Kidney epithelial cell (primary cell): ENCODE measurements around the gene TAGAP. TPM values are rescaled to one million over a fixed set of nuclear protein-coding genes. Genes with fewer than 3 reads are reported as not detected.
"Not testable (repeated sequence)": the region's sequence is repeated elsewhere in the genome, so short reads cannot be mapped to it uniquely, and the experiment has no call there.

Experiments used
- DNase-seq: peaks from one replicate; pipeline ENCODE4 v3.0.0-alpha.2; 2010; ENCODE audit warnings: low read depth
- H3K27me3 ChIP-seq: 2 replicates; pipeline ENCODE4 v1.6.0; 2011; ENCODE audit warnings: low read length; ENCODE audit not compliant: control insufficient read depth, insufficient read depth
- H3K36me3 ChIP-seq: 2 replicates; pipeline ENCODE4 v1.5.1; 2011; ENCODE audit warnings: low read length; ENCODE audit not compliant: control insufficient read depth, insufficient read depth
- H3K4me3 ChIP-seq: 2 replicates; pipeline ENCODE4 v1.5.1; 2011; ENCODE audit warnings: low read depth, mild to moderate bottlenecking, control low read depth, low read length
- CTCF ChIP-seq: IDR thresholded peaks from 2 replicates; pipeline ENCODE4 v1.5.1; 2011; ENCODE audit warnings: mild to moderate bottlenecking, moderate library complexity, low read length, control low read depth, inconsistent platforms; ENCODE audit not compliant: insufficient read depth, poor library complexity, severe bottlenecking
- total RNA-seq: library from RNA; depleted of rRNA; stranded (reverse); fragments of >200 nt; gene quantifications from 2 replicates; pipeline ENCODE4 v1.2.3, GENCODE V29; 2015

Gene TAGAP
- total RNA-seq, 1 donor from 2014 or later, result 0.96 TPM

GRCh38 chr6:159042003-159042825 lies 2.6 kb downstream of the TAGAP start:
- no peaks in the 10 kb centered on the region for H3K27me3 ChIP-seq
- peak; percentile 97 for TF ChIP-seq CTCF
- H3K36me3 ChIP-seq, result no peaks in the 10 kb centered on the region
- DNase-seq, result peak; percentile 37
- no peak overlapping the region for H3K4me3 ChIP-seq

- Histone ChIP-seq H3K36me3 (no peaks in the 10 kb centered on the region), H3K27me3 (no peaks in the 10 kb centered on the region), H3K4me3 (no peak overlapping the region)
- TF ChIP-seq CTCF, result no peak
- no peak for DNase-seq
Observed at GRCh38 chr6:159041181-159041580, 3.6 kb downstream of the TAGAP start.

- Histone ChIP-seq H3K36me3 (no peaks in the 10 kb centered on the region), H3K4me3 (no peak overlapping the region), H3K27me3 (no peaks in the 10 kb centered on the region)
- TF ChIP-seq CTCF, result no peak
- DNase-seq, result no peak
Observed at GRCh38 chr6:159039885-159040258, 4.9 kb downstream of the TAGAP start.

- no peak for TF ChIP-seq CTCF
- Histone ChIP-seq H3K4me3 (no peak overlapping the region), H3K36me3 (no peaks in the 10 kb centered on the region), H3K27me3 (no peaks in the 10 kb centered on the region)
- DNase-seq, result no peak
Observed at GRCh38 chr6:159038914-159039884, 5.6 kb downstream of the TAGAP start.

GRCh38 chr6:159038318-159038717 lies 6.5 kb downstream of the TAGAP start:
- H3K4me3 ChIP-seq, H3K36me3 ChIP-seq, DNase-seq, H3K27me3 ChIP-seq: not testable (repeated sequence)

GRCh38 chr6:159037756-159038290 lies 7.0 kb downstream of the TAGAP start:
- no peak for DNase-seq
- no peaks in the 10 kb centered on the region for H3K27me3 ChIP-seq
- H3K4me3 ChIP-seq, result no peak overlapping the region
- H3K36me3 ChIP-seq, result no peaks in the 10 kb centered on the region
- TF ChIP-seq CTCF, result no peak
